HUES48 (cell line): ENCODE data around the gene ARHGAP23.

ENCODE experiments used
- H3K27ac ChIP-seq: one replicate; pipeline ENCODE4 v1.7.0; 2013; ENCODE audit warnings: low read depth, low read length, inconsistent platforms
- H3K27me3 ChIP-seq: 2 replicates; pipeline ENCODE4 v1.6.1; 2013; ENCODE audit warnings: mild to moderate bottlenecking, low read length; ENCODE audit not compliant: control insufficient read depth, insufficient read depth
- H3K36me3 ChIP-seq: 2 replicates; pipeline ENCODE4 v1.6.1; 2013; ENCODE audit warnings: low read length; ENCODE audit not compliant: control insufficient read depth, insufficient read depth
- H3K4me1 ChIP-seq: 2 replicates; pipeline ENCODE4 v1.6.1; 2013; ENCODE audit warnings: mild to moderate bottlenecking, low read length; ENCODE audit not compliant: control insufficient read depth, insufficient read depth
- H3K4me3 ChIP-seq: 2 replicates; pipeline ENCODE4 v1.5.1; 2013; ENCODE audit warnings: mild to moderate bottlenecking, low read depth, low read length
- H3K9ac ChIP-seq: 2 replicates; pipeline ENCODE4 v1.6.1; 2013; ENCODE audit warnings: mild to moderate bottlenecking, low read depth, low read length, moderate library complexity
- H3K9me3 ChIP-seq: 2 replicates; pipeline ENCODE4 v1.6.1; 2013; ENCODE audit warnings: low read length; ENCODE audit not compliant: control insufficient read depth, insufficient read depth

ARHGAP23 gene

GRCh38 chr17:38533866-38534497 is 105.7 kb downstream of the ARHGAP23 start:
- H3K9ac ChIP-seq: no peak overlapping the region
- H3K27me3 ChIP-seq: no peaks in the 10 kb centered on the region
- H3K9me3 ChIP-seq: no peaks in the 10 kb centered on the region
- H3K27ac ChIP-seq: no peak overlapping the region
- H3K36me3 ChIP-seq: no peaks in the 10 kb centered on the region
- peaks cover 3% of the 10 kb centered on the region; the same call in 1 of the 2 replicates for H3K4me1 ChIP-seq
- no peak overlapping the region for H3K4me3 ChIP-seq

GRCh38 chr17:38534498-38534885 is 106.2 kb downstream of the ARHGAP23 start:
- Histone ChIP-seq H3K27ac (no peak overlapping the region), H3K9ac (no peak overlapping the region), H3K4me3 (no peak overlapping the region), H3K27me3 (no peaks in the 10 kb centered on the region), H3K4me1 (peaks cover 3% of the 10 kb centered on the region; the same call in 1 of the 2 replicates), H3K9me3 (no peaks in the 10 kb centered on the region), H3K36me3 (no peaks in the 10 kb centered on the region)

DNA sequence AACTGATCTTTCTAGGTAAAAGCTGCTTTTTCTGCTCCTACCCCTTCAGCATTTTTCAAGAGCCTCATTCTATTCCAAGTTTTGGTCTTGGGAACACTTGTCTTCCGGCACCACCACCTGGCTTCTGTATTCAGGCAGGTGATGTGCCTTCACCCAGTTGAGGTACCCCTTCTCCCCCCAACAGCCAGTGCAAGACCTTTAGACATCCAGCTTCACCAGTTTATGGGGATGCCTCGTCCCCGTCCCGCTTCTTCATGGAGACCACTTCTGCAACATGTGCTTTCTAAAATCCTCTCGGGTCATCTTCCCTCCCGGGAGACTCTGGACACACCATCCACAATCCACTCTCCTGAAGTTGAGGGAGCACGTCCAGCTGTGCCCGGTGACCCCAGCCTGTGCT is 107.6 kb downstream of the ARHGAP23 start:
- H3K4me1 ChIP-seq: peaks cover 3% of the 10 kb centered on the region; the same call in 1 of the 2 replicates
- no peaks in the 10 kb centered on the region for H3K36me3 ChIP-seq
- H3K27me3 ChIP-seq: no peaks in the 10 kb centered on the region
- no peak overlapping the region for H3K4me3 ChIP-seq
- no peak overlapping the region for H3K27ac ChIP-seq
- H3K9ac ChIP-seq: no peak overlapping the region
- no peaks in the 10 kb centered on the region for H3K9me3 ChIP-seq

DNA sequence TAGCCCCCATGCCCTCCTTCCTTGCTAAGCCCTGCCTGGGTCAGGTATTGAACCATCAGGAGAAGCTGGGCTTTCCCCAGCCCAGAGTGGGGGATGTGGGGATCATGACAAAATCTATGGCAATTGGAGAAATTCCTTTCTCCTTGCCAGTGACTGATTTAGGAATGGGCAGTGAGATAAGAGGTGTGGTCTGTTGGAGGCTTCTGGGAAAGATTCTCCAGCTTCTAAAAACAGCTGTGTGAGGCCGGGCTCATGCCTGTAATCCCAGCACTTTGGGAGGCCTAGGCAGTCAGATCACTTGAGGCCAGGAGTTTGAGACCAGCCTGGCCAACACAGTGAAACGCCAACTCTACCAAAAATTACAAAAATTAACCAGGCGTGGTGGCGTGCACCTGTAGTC is 108.4 kb downstream of the ARHGAP23 start:
- H3K36me3 ChIP-seq: no peaks in the 10 kb centered on the region
- no peaks in the 10 kb centered on the region for H3K9me3 ChIP-seq
- H3K9ac ChIP-seq: no peak overlapping the region
- no peak overlapping the region for H3K27ac ChIP-seq
- H3K4me3 ChIP-seq: no peak overlapping the region
- H3K4me1 ChIP-seq: peaks cover 3% of the 10 kb centered on the region; the same call in 1 of the 2 replicates
- no peaks in the 10 kb centered on the region for H3K27me3 ChIP-seq

DNA sequence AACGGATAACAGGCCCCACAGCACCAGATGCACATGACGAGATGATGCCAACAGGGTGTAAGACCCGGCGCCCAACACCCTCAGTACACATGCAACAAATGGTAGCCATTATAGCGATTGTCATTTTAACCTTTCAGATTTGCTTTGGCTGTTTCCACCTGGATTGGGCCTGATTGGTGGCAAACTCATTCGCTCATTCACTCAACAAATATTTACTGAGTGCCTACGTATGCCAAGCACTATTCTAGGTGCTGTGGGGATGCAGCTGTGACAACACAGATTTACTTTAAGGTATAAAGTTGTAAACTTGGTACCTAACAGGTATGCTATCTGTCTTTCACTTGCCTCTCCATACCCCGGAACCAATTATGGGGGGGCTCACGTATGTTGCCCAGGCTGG is 110.6 kb downstream of the ARHGAP23 start:
- Histone ChIP-seq H3K9me3 (no peaks in the 10 kb centered on the region), H3K9ac (no peak overlapping the region), H3K4me1 (peaks cover 2% of the 10 kb centered on the region; the same call in 1 of the 2 replicates), H3K27me3 (no peaks in the 10 kb centered on the region), H3K36me3 (no peaks in the 10 kb centered on the region), H3K4me3 (no peak overlapping the region), H3K27ac (no peak overlapping the region)

GRCh38 chr17:38539386-38539785 is 111.1 kb downstream of the ARHGAP23 start:
- Histone ChIP-seq H3K4me3 (no peak overlapping the region), H3K27me3 (no peaks in the 10 kb centered on the region), H3K4me1 (no peaks in the 10 kb centered on the region), H3K9ac (no peak overlapping the region), H3K9me3 (no peaks in the 10 kb centered on the region), H3K36me3 (no peaks in the 10 kb centered on the region), H3K27ac (no peak overlapping the region)

- Histone ChIP-seq H3K4me3 (no peak overlapping the region), H3K27ac (no peak overlapping the region), H3K4me1 (no peaks in the 10 kb centered on the region), H3K9me3 (no peaks in the 10 kb centered on the region), H3K36me3 (no peaks in the 10 kb centered on the region), H3K9ac (no peak overlapping the region), H3K27me3 (no peaks in the 10 kb centered on the region)
Observed at GRCh38 chr17:38540514-38541045, 112.3 kb downstream of the ARHGAP23 start.

DNA sequence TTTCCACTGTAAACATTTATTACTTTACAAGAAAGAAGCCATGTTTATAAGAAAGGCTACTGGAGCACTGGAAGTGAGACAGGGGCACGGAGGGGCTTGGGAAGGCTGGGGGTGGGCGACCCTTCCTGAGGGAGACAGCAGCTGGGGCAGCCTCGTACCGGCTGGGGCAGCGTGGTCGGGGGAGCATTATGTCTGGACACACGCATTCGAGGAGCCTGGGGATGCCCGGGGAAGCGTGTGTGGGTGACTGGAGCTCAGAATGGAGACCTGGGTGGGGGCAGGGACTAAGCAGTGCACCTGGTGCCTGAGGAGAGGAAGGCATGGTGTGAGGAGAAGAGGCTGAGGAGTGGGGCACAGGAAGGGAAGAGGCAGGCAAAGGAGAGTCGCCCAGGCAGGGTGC is 113.0 kb downstream of the ARHGAP23 start:
- Histone ChIP-seq H3K27me3 (no peaks in the 10 kb centered on the region), H3K9me3 (no peaks in the 10 kb centered on the region), H3K4me3 (no peak overlapping the region), H3K27ac (no peak overlapping the region), H3K36me3 (no peaks in the 10 kb centered on the region), H3K4me1 (no peaks in the 10 kb centered on the region), H3K9ac (no peak overlapping the region)

GRCh38 chr17:38542286-38542685 is 114.0 kb downstream of the ARHGAP23 start:
- Histone ChIP-seq H3K27ac (no peak overlapping the region), H3K4me1 (no peaks in the 10 kb centered on the region), H3K4me3 (no peak overlapping the region), H3K36me3 (no peaks in the 10 kb centered on the region), H3K9ac (no peak overlapping the region), H3K27me3 (no peaks in the 10 kb centered on the region), H3K9me3 (no peaks in the 10 kb centered on the region)

DNA sequence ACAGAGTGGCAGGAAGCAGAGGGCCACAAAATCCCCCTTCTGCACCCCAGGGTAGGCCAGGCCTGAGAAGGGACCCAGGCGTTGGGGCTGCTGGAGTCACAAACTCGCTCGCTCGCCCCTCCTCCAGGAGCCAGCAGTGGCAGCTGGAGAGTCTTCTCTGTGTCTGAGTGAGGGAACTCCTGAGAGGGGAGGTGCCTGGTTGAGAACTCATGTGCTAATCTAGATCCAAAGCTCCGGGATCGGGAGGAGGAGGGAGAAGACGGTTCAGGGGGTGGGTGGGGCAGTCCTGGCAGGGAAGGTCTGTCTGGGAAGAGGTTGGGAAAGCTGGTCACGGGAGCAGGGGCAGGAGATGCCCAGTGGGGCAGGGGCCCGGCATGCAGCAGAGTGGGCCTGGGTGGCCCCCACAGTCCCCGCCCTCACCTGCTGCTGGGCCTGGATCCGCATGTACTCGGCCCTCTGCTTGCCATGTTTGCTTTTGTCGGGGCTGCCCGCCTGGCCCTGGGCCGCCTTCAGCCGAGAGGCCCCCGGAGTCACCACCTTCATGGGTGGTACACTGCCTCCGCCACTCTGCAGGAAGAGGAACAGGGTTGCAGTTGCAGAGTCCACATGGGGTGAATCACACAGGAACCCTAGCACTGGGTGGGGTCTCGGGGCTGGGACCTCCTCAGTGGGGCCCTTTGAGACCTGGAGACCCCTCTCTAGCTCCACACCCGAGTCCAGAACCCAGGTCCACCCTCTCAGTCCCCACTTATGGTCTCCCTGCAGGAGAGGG is 115.3 kb downstream of the ARHGAP23 start:
- H3K9ac ChIP-seq: no peak overlapping the region
- H3K9me3 ChIP-seq: no peaks in the 10 kb centered on the region
- no peak overlapping the region for H3K27ac ChIP-seq
- H3K4me3 ChIP-seq: no peak overlapping the region
- no peaks in the 10 kb centered on the region for H3K27me3 ChIP-seq
- H3K36me3 ChIP-seq: no peaks in the 10 kb centered on the region
- H3K4me1 ChIP-seq: no peaks in the 10 kb centered on the region

GRCh38 chr17:38544175-38544838 is 116.0 kb downstream of the ARHGAP23 start:
- Histone ChIP-seq H3K4me3 (no peak overlapping the region), H3K9me3 (no peaks in the 10 kb centered on the region), H3K36me3 (no peaks in the 10 kb centered on the region), H3K27me3 (no peaks in the 10 kb centered on the region), H3K4me1 (no peaks in the 10 kb centered on the region), H3K27ac (no peak overlapping the region), H3K9ac (no peak overlapping the region)
